SK-N-SH treated with all-trans-retinoic acid at 6 μM for 48 hours (cell line): ENCODE results near the gene SMIM29.
"Not testable (repeated sequence)": the region's sequence is repeated elsewhere in the genome, so short reads cannot be mapped to it uniquely, and the experiment has no call there.

Experiments used
- ARNTL ChIP-seq: fragments of 450-650 bp; formaldehyde crosslinking; IDR thresholded peaks from 2 replicates; pipeline ENCODE4 v1.5.0; 2020; ENCODE audit warnings: low read depth, mild to moderate bottlenecking, moderate library complexity, borderline replicate concordance
- CSDC2 ChIP-seq: fragments of 250-450 bp; sonication (Bioruptor Pico); IDR thresholded peaks from 2 replicates; pipeline ENCODE4 v1.5.0; 2020; ENCODE audit warnings: mild to moderate bottlenecking, moderate library complexity
- ESRRG ChIP-seq: fragments of 250-450 bp; sonication (Bioruptor Pico); IDR thresholded peaks from 2 replicates; pipeline ENCODE4 v1.6.1; 2021; ENCODE audit warnings: mild to moderate bottlenecking
- OSR1 ChIP-seq: fragments of 250-450 bp; sonication (Bioruptor Pico); IDR thresholded peaks from 2 replicates; pipeline ENCODE4 v1.8.0; 2022; ENCODE audit warnings: moderate library complexity, mild to moderate bottlenecking, inconsistent platforms
- PATZ1 ChIP-seq: fragments of 250-450 bp; sonication (Bioruptor Pico); IDR thresholded peaks from 2 replicates; pipeline ENCODE4 v1.8.0; 2020; ENCODE audit warnings: mild to moderate bottlenecking, moderate library complexity, borderline replicate concordance
- PPARA ChIP-seq: fragments of 250-450 bp; sonication (Bioruptor Pico); IDR thresholded peaks from 2 replicates; pipeline ENCODE4 v1.5.0; 2020; ENCODE audit warnings: mild to moderate bottlenecking, borderline replicate concordance
- RARB ChIP-seq: fragments of 250-450 bp; sonication (Bioruptor Pico); IDR thresholded peaks from 2 replicates; pipeline ENCODE4 v1.8.0; 2021; ENCODE audit warnings: mild to moderate bottlenecking, moderate library complexity
- SNAI2 ChIP-seq: fragments of 250-450 bp; sonication (Bioruptor Pico); IDR thresholded peaks from 2 replicates; pipeline ENCODE4 v1.5.0; 2020; ENCODE audit warnings: mild to moderate bottlenecking, moderate library complexity
- TOX ChIP-seq: fragments of 250-450 bp; sonication (Bioruptor Pico); IDR thresholded peaks from 2 replicates; pipeline ENCODE4 v1.8.0; 2021; ENCODE audit warnings: mild to moderate bottlenecking, moderate library complexity, borderline replicate concordance
- TSHZ2 ChIP-seq: fragments of 250-450 bp; sonication (Bioruptor Pico); IDR thresholded peaks from 2 replicates; pipeline ENCODE4 v1.5.0; 2020; ENCODE audit warnings: mild to moderate bottlenecking, moderate library complexity
- ZFP3 ChIP-seq: fragments of 250-450 bp; sonication (Bioruptor Pico); IDR thresholded peaks from 2 replicates; pipeline ENCODE4 v1.5.0; 2020; ENCODE audit warnings: mild to moderate bottlenecking, moderate library complexity
- ZFP30 ChIP-seq: fragments of 450-650 bp; formaldehyde crosslinking; IDR thresholded peaks from 2 replicates; pipeline ENCODE4 v1.5.0; 2022; ENCODE audit warnings: mild to moderate bottlenecking, moderate library complexity

GRCh38 chr6:34252395-34252794 is 3.6 kb upstream of the SMIM29 start:
- not testable (repeated sequence) for TF ChIP-seq PPARA; PATZ1 (CRISPR knock-in tag); CSDC2 (CRISPR knock-in tag); TOX (CRISPR knock-in tag); TSHZ2 (CRISPR knock-in tag); ZFP3 (CRISPR knock-in tag); ARNTL (CRISPR knock-in tag); RARB (CRISPR knock-in tag); SNAI2 (CRISPR knock-in tag); ZFP30; OSR1; ESRRG (CRISPR knock-in tag)
